ENCODE results near the gene MEX3D. TPM values are rescaled to one million over a fixed set of nuclear protein-coding genes. Genes with fewer than 3 reads are reported as not detected.
A peak's percentile ranks its signal among the peaks of the same experiment; 100 is the strongest.

The MEX3D gene
- total and polyA plus RNA-seq, 2 donors (not counting 1 experiment from before 2014, with no cell fraction given): 5.3 to 33.0 TPM

DNA sequence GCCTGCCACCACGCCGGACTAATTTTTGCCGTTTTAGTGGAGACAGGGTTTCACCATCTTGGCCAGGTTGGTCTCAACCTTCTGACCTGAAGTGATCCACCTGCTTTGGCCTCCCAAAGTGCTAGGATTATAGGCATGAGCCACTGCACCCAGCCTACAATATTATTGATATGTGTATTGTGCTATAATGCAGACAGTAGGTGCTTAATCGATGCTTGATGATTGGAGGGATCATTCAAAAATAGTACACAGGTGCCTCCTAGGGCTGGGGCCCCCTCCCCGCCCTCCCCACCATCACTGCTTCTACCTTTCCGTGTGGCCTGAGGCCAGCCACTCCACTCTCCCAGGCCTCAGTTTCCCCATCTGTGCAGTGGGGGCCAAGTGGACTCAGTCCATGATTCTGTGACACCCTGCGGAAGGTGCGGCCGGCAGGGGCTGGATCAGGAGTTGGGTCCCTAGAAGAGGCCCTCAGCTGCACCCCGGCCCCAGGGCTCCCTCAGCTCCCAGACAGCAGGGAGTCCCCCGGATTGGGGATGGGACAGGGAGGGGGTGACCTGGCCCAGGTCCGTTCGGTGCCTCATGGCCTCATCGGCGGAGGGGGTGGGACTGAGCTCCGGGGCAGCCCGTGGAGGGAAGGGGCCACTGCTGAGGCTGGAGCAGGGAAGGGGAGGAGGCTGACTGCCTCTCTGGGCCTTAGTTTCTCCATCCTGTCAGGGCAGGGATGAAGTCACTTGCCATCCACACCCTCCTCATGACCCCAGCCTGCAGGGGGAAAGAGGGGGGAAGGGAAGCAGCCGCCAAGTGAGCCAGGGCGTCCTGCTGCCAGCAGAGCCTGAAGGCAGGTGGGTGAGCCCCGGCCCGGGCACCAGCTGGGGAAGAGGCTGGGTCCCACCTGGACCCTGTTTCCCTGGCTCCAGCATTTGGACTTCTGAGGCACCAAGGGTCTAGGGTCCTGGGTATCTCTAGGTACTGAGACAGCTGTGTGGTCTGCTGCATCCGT, 56.5 kb downstream of the MEX3D start:
- Histone ChIP-seq H3K27ac (ENCODE audit: insufficient read depth, low read length) (no peak overlapping the region), H3K27me3 (ENCODE audit: control insufficient read depth, insufficient read depth, low read length) (no peaks in the 10 kb centered on the region), H3K36me3 (ENCODE audit: control insufficient read depth, insufficient read depth, low read length) (no peaks in the 10 kb centered on the region), H3K4me3 (replicated peaks in 1 of 4; ENCODE audit: control extremely low read depth in 1 of 4, insufficient read depth in 1 of 4, low read depth in 3 of 4, low read length in 4 of 4) (peak overlapping the region in 3 of 4 experiments; percentile 2 to 67 (median 12)), H3K79me2 (ENCODE audit: control insufficient read depth, insufficient read depth, low read length) (no peaks in the 10 kb centered on the region), H3K4me1 (ENCODE audit: control insufficient read depth, extremely low read depth, insufficient read depth, low read length) (no peaks in the 10 kb centered on the region), H2AFZ (ENCODE audit: low read length) (no peak overlapping the region), H4K20me1 (ENCODE audit: control insufficient read depth, extremely low read depth, insufficient read depth, low read length) (no peaks in the 10 kb centered on the region), H3K4me2 (ENCODE audit: extremely low read depth, insufficient read depth, low read length) (no peak overlapping the region), H3K9me3 (ENCODE audit: control insufficient read depth, insufficient read depth, low read depth, low read length) (no peaks in the 10 kb centered on the region), H3K9ac (ENCODE audit: insufficient read depth, low read length) (no peak overlapping the region)
- DNase-seq (ENCODE audit: low read depth in 2 of 2): no peak
- TF ChIP-seq, protein P1, sequence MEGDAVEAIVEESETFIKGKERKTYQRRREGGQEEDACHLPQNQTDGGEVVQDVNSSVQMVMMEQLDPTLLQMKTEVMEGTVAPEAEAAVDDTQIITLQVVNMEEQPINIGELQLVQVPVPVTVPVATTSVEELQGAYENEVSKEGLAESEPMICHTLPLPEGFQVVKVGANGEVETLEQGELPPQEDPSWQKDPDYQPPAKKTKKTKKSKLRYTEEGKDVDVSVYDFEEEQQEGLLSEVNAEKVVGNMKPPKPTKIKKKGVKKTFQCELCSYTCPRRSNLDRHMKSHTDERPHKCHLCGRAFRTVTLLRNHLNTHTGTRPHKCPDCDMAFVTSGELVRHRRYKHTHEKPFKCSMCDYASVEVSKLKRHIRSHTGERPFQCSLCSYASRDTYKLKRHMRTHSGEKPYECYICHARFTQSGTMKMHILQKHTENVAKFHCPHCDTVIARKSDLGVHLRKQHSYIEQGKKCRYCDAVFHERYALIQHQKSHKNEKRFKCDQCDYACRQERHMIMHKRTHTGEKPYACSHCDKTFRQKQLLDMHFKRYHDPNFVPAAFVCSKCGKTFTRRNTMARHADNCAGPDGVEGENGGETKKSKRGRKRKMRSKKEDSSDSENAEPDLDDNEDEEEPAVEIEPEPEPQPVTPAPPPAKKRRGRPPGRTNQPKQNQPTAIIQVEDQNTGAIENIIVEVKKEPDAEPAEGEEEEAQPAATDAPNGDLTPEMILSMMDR (conservative IDR thresholded peaks at IDR 0.05 in 1 of 2, IDR thresholded peaks at IDR 0.05 in 1 of 2; ENCODE audit: low read depth in 1 of 2, low read length in 2 of 2): no peak
- no peak for TF ChIP-seq EZH2 (IDR thresholded peaks at IDR 0.05; ENCODE audit: low read length, missing control alignments)

DNA sequence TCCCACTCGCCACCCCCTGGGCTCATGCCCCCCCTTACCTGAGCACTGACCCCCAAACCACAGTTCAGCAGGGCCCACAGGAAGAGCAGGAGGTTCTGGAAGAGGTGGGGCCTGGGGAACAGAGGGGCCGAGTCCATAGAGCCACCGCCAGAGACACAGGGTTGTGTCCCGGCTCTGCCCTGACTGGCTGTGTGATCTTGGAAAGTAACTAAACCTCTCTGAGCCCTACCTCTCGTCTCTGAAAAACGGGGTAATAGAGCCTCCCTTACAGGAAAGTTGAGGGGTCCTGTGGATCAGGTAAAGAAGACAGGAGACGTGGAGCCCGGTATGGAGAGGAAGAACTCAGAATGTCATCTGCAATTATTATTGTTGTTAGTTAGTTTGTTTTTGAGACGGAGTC, 57.3 kb downstream of the MEX3D start:
- Histone ChIP-seq H3K4me2 (ENCODE audit: extremely low read depth, insufficient read depth, low read length) (no peak overlapping the region), H3K9me3 (ENCODE audit: control insufficient read depth, insufficient read depth, low read depth, low read length) (no peaks in the 10 kb centered on the region), H3K27me3 (ENCODE audit: control insufficient read depth, insufficient read depth, low read length) (no peaks in the 10 kb centered on the region), H3K4me1 (ENCODE audit: control insufficient read depth, extremely low read depth, insufficient read depth, low read length) (no peaks in the 10 kb centered on the region), H3K36me3 (ENCODE audit: control insufficient read depth, insufficient read depth, low read length) (no peaks in the 10 kb centered on the region), H3K79me2 (ENCODE audit: control insufficient read depth, insufficient read depth, low read length) (no peaks in the 10 kb centered on the region), H2AFZ (ENCODE audit: low read length) (no peak overlapping the region), H4K20me1 (ENCODE audit: control insufficient read depth, extremely low read depth, insufficient read depth, low read length) (no peaks in the 10 kb centered on the region), H3K9ac (ENCODE audit: insufficient read depth, low read length) (no peak overlapping the region), H3K4me3 (replicated peaks in 1 of 4; ENCODE audit: control extremely low read depth in 1 of 4, insufficient read depth in 1 of 4, low read depth in 3 of 4, low read length in 4 of 4) (no peak overlapping the region), H3K27ac (ENCODE audit: insufficient read depth, low read length) (no peak overlapping the region)
- DNase-seq (ENCODE audit: low read depth in 2 of 2): no peak
- TF ChIP-seq, protein P1 (conservative IDR thresholded peaks at IDR 0.05 in 1 of 2, IDR thresholded peaks at IDR 0.05 in 1 of 2; ENCODE audit: low read depth in 1 of 2, low read length in 2 of 2): no peak
- TF ChIP-seq EZH2 (IDR thresholded peaks at IDR 0.05; ENCODE audit: low read length, missing control alignments): no peak

DNA sequence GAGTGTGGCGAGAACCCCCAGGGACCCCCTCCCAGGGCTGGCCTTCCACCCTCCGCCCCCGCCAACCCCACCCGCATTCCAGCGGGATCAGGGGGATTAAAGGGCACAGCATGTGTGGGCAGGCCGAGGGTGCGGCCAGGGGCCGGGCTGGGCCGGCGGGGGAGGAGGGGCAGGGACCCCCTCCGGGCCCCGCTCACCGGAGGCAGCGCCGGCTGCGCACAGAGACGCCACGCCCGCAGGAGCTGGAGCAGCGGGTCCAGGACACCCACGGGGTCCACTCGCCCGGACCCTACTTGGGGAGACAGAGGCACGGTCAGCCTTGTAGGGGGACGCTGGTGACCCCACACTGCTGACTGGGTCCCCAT, 57.7 kb downstream of the MEX3D start:
- TF ChIP-seq EZH2 (IDR thresholded peaks at IDR 0.05; ENCODE audit: low read length, missing control alignments): no peak
- TF ChIP-seq, protein P1 (conservative IDR thresholded peaks at IDR 0.05 in 1 of 2, IDR thresholded peaks at IDR 0.05 in 1 of 2; ENCODE audit: low read depth in 1 of 2, low read length in 2 of 2): no peak
- no peaks in the 10 kb centered on the region for H3K4me1 ChIP-seq (ENCODE audit: control insufficient read depth, extremely low read depth, insufficient read depth, low read length)
- no peak overlapping the region for H2AFZ ChIP-seq (ENCODE audit: low read length)
- no peak overlapping the region for H3K27ac ChIP-seq (ENCODE audit: insufficient read depth, low read length)
- H3K9me3 ChIP-seq (ENCODE audit: control insufficient read depth, insufficient read depth, low read depth, low read length): no peaks in the 10 kb centered on the region
- H3K27me3 ChIP-seq (ENCODE audit: control insufficient read depth, insufficient read depth, low read length): no peaks in the 10 kb centered on the region
- H3K9ac ChIP-seq (ENCODE audit: insufficient read depth, low read length): no peak overlapping the region
- no peaks in the 10 kb centered on the region for H4K20me1 ChIP-seq (ENCODE audit: control insufficient read depth, extremely low read depth, insufficient read depth, low read length)
- H3K4me3 ChIP-seq (replicated peaks in 1 of 4; ENCODE audit: control extremely low read depth in 1 of 4, insufficient read depth in 1 of 4, low read depth in 3 of 4, low read length in 4 of 4): no peak overlapping the region
- DNase-seq (ENCODE audit: low read depth in 2 of 2): no peak
- H3K79me2 ChIP-seq (ENCODE audit: control insufficient read depth, insufficient read depth, low read length): no peaks in the 10 kb centered on the region
- no peaks in the 10 kb centered on the region for H3K36me3 ChIP-seq (ENCODE audit: control insufficient read depth, insufficient read depth, low read length)
- H3K4me2 ChIP-seq (ENCODE audit: extremely low read depth, insufficient read depth, low read length): no peak overlapping the region

Measured in fibroblast of lung (primary cell).